ENCODE measurements around the gene PLAU.

Gene PLAU

GRCh38 chr10:73910764-73911552 is at the start of gene PLAU:
Gene PLAU, plus strand, starts transcription at chr10:73911132. Its CDS starts 424 bp downstream, at chr10:73911556.
- no peak for DNase-seq (ENCODE audit: low spot score)

- DNase-seq (ENCODE audit: low spot score): no peak
These were observed 48.9 kb upstream of the PLAU start for GRCh38 chr10:73862011-73862410.

- DNase-seq (ENCODE audit: low spot score): no peak
These were observed 47.7 kb upstream of the PLAU start for GRCh38 chr10:73863039-73863817.

- no peak for DNase-seq (ENCODE audit: low spot score)
These were observed 46.7 kb upstream of the PLAU start for GRCh38 chr10:73864229-73864628.

GRCh38 chr10:73865107-73865458 is 45.8 kb upstream of the PLAU start:
- DNase-seq (ENCODE audit: low spot score): no peak

GRCh38 chr10:73865459-73866442 is 45.2 kb upstream of the PLAU start:
- DNase-seq (ENCODE audit: low spot score): no peak

- DNase-seq (ENCODE audit: low spot score): no peak
These were observed 44.3 kb upstream of the PLAU start for GRCh38 chr10:73866621-73867020.

GRCh38 chr10:73867126-73867807 is 43.7 kb upstream of the PLAU start:
- no peak for DNase-seq (ENCODE audit: low spot score)

GRCh38 chr10:73867871-73868631 is 42.9 kb upstream of the PLAU start:
- DNase-seq (ENCODE audit: low spot score): no peak

GRCh38 chr10:73868655-73869195 is 42.2 kb upstream of the PLAU start:
- no peak for DNase-seq (ENCODE audit: low spot score)

- no peak for DNase-seq (ENCODE audit: low spot score)
These were observed 39.4 kb upstream of the PLAU start for GRCh38 chr10:73871295-73872189.

GRCh38 chr10:73872190-73872710 is 38.7 kb upstream of the PLAU start:
- DNase-seq (ENCODE audit: low spot score): no peak

- no peak for DNase-seq (ENCODE audit: low spot score)
These were observed 37.6 kb upstream of the PLAU start for GRCh38 chr10:73873142-73873837.

GRCh38 chr10:73873838-73874215 is 37.1 kb upstream of the PLAU start:
- DNase-seq (ENCODE audit: low spot score): no peak

GRCh38 chr10:73874267-73875138 is 36.4 kb upstream of the PLAU start, which contains the start of gene CAMK2G:
Gene CAMK2G, minus strand, starts transcription at chr10:73874555. Its CDS starts 94 bp downstream, at chr10:73874461.
- DNase-seq (ENCODE audit: low spot score): peak; percentile 80

GRCh38 chr10:73875139-73875475 is 35.8 kb upstream of the PLAU start:
- no peak for DNase-seq (ENCODE audit: low spot score)

GRCh38 chr10:73876157-73876556 is 34.8 kb upstream of the PLAU start:
- DNase-seq (ENCODE audit: low spot score): no peak

- no peak for DNase-seq (ENCODE audit: low spot score)
These were observed 34.4 kb upstream of the PLAU start for GRCh38 chr10:73876566-73876965.
